Fibroblast of the aortic adventitia (primary cell): Measurements from ENCODE around the gene TIMM10B. TPM values are rescaled to one million over a fixed set of nuclear protein-coding genes. Genes with fewer than 3 reads are reported as not detected.

Source experiments
- DNase-seq: peaks from one replicate; pipeline ENCODE4 v3.0.0-alpha.2; 2010; ENCODE audit warnings: low read depth
- H3K4me3 ChIP-seq: 2 replicates; pipeline ENCODE4 v1.5.1; 2011; ENCODE audit warnings: low read depth, mild to moderate bottlenecking, control low read depth, low read length, moderate library complexity
- CTCF ChIP-seq: IDR thresholded peaks from 2 replicates; pipeline ENCODE4 v1.5.1; 2011; ENCODE audit warnings: mild to moderate bottlenecking, low read length, control low read depth, inconsistent platforms; ENCODE audit not compliant: insufficient read depth
- total RNA-seq: library from RNA; depleted of rRNA; stranded (reverse); fragments of >200 nt; gene quantifications from 2 replicates; pipeline ENCODE4 v1.2.3, GENCODE V29; 2012; ENCODE audit warnings: low replicate concordance

Gene TIMM10B
- total RNA-seq, result 30.1 and 41.8 TPM in 2 replicates

- peak within 1 kb of the TSS; percentile 99 for H3K4me3 ChIP-seq
- no peak for TF ChIP-seq CTCF
- peak; percentile 97 for DNase-seq
Observed at GRCh38 chr11:6481012-6481923, at the start of gene TIMM10B, which contains the start of gene ARFIP2. Gene TIMM10B (plus strand): TSS chr11:6481501. CDS start chr11:6481517, 16 bp downstream. Gene ARFIP2 (minus strand): TSS chr11:6481331. CDS start chr11:6480421, 910 bp downstream.

- peak; percentile 78 for DNase-seq
- TF ChIP-seq CTCF, result no peak
Observed at GRCh38 chr11:6431861-6432260, 49.4 kb upstream of the TIMM10B start.

GRCh38 chr11:6433998-6434660, 47.2 kb upstream of the TIMM10B start:
- no peak overlapping the region for H3K4me3 ChIP-seq
- no peak for TF ChIP-seq CTCF
- DNase-seq, result no peak

More at GRCh38 chr11:6431861-6432260, 49.4 kb upstream of the TIMM10B start:
- H3K4me3 ChIP-seq, result no peak overlapping the region

GRCh38 chr11:6437423-6437822, 43.9 kb upstream of the TIMM10B start:
- DNase-seq, result no peak
- H3K4me3 ChIP-seq, result no peak overlapping the region
- TF ChIP-seq CTCF, result no peak

- no peak for DNase-seq
- no peak overlapping the region for H3K4me3 ChIP-seq
- no peak for TF ChIP-seq CTCF
Observed at GRCh38 chr11:6437993-6438392, 43.3 kb upstream of the TIMM10B start.

GRCh38 chr11:6438979-6439571, 42.2 kb upstream of the TIMM10B start:
- TF ChIP-seq CTCF, result peak; percentile 85
- no peak overlapping the region for H3K4me3 ChIP-seq
- DNase-seq, result peak; percentile 70
